Neural crest cell (in vitro differentiated cells): ENCODE measurements around the gene PPM1K. TPM values are rescaled to one million over a fixed set of nuclear protein-coding genes. Genes with fewer than 3 reads are reported as not detected.
"Not testable (repeated sequence)": the region's sequence is repeated elsewhere in the genome, so short reads cannot be mapped to it uniquely, and the experiment has no call there.

Experiments used
- DNase-seq: peaks from one replicate; pipeline ENCODE4 v3.0.0; 2021; ENCODE audit warnings: low read depth, mixed read lengths, low spot score
- H3K27ac Mint-ChIP-seq: one replicate; pipeline ENCODE4 v1.8.0; 2021; ENCODE audit warnings: mild to moderate bottlenecking, mixed read lengths; ENCODE audit not compliant: unreplicated experiment
- H3K27me3 Mint-ChIP-seq: 2 replicates; pipeline ENCODE4 v1.8.0; 2021; ENCODE audit warnings: low read depth, mild to moderate bottlenecking, mixed read lengths
- H3K36me3 Mint-ChIP-seq: 2 replicates; pipeline ENCODE4 v1.8.0; 2021; ENCODE audit warnings: low read depth, mild to moderate bottlenecking, mixed read lengths
- H3K4me1 Mint-ChIP-seq: 2 replicates; pipeline ENCODE4 v1.8.0; 2021; ENCODE audit warnings: mixed read lengths
- H3K4me3 Mint-ChIP-seq: one replicate; pipeline ENCODE4 v1.8.0; 2021; ENCODE audit warnings: mild to moderate bottlenecking, mixed read lengths
- H3K9me3 Mint-ChIP-seq: 2 replicates; pipeline ENCODE4 v1.8.0; 2021; ENCODE audit warnings: mixed read lengths
- CTCF ChIP-seq: fragments of 200-600 bp; sonication (generic); conservative IDR thresholded peaks from 2 replicates; pipeline ENCODE4 v1.5.0; 2021; ENCODE audit warnings: antibody characterized with exemption, mild to moderate bottlenecking
- total RNA-seq: library from RNA; stranded (reverse); gene quantifications from 2 replicates; pipeline ENCODE4 v1.2.1, GENCODE V29; 2021

Gene PPM1K
- total RNA-seq, 1 donor from 2014 or later, result 17.6 TPM

- no peaks in the 10 kb centered on the region for H3K4me1 Mint-ChIP-seq
- H3K27me3 Mint-ChIP-seq, result no peaks in the 10 kb centered on the region
- no peak overlapping the region for H3K4me3 Mint-ChIP-seq
- DNase-seq, result no peak
- H3K27ac Mint-ChIP-seq, result no peak overlapping the region
- no peaks in the 10 kb centered on the region for H3K36me3 Mint-ChIP-seq
- TF ChIP-seq CTCF, result no peak
- no peaks in the 10 kb centered on the region for H3K9me3 Mint-ChIP-seq
These were observed 34.5 kb upstream of the PPM1K start for GRCh38 chr4:88318751-88319350.

GRCh38 chr4:88315460-88316017, 31.2 kb upstream of the PPM1K start:
- Mint-ChIP-seq H3K9me3 (peaks cover 15% of the 10 kb centered on the region), H3K4me3 (no peak overlapping the region), H3K36me3 (no peaks in the 10 kb centered on the region), H3K27ac (no peak overlapping the region), H3K4me1 (no peaks in the 10 kb centered on the region), H3K27me3 (peaks cover 6% of the 10 kb centered on the region)
- DNase-seq, result no peak
- TF ChIP-seq CTCF, result no peak

GRCh38 chr4:88313088-88313624, 28.8 kb upstream of the PPM1K start:
- Mint-ChIP-seq H3K27me3 (peaks cover 25% of the 10 kb centered on the region), H3K9me3 (peaks cover 15% of the 10 kb centered on the region)
- H3K36me3 Mint-ChIP-seq, H3K27ac Mint-ChIP-seq, DNase-seq, H3K4me1 Mint-ChIP-seq, H3K4me3 Mint-ChIP-seq: not testable (repeated sequence)

- no peaks in the 10 kb centered on the region for H3K4me1 Mint-ChIP-seq
- TF ChIP-seq CTCF, result no peak
- H3K27ac Mint-ChIP-seq, result no peak overlapping the region
- DNase-seq, result no peak
- H3K27me3 Mint-ChIP-seq, result peaks cover 26% of the 10 kb centered on the region
- H3K9me3 Mint-ChIP-seq, result peaks cover 15% of the 10 kb centered on the region
- H3K4me3 Mint-ChIP-seq, result no peak overlapping the region
- no peaks in the 10 kb centered on the region for H3K36me3 Mint-ChIP-seq
These were observed 24.2 kb upstream of the PPM1K start for GRCh38 chr4:88308587-88308986.

GRCh38 chr4:88297725-88298454, 13.5 kb upstream of the PPM1K start:
- H3K27ac Mint-ChIP-seq, result no peak overlapping the region
- H3K4me1 Mint-ChIP-seq, result no peaks in the 10 kb centered on the region
- H3K36me3 Mint-ChIP-seq, result no peaks in the 10 kb centered on the region
- no peaks in the 10 kb centered on the region for H3K9me3 Mint-ChIP-seq
- no peaks in the 10 kb centered on the region for H3K27me3 Mint-ChIP-seq
- no peak overlapping the region for H3K4me3 Mint-ChIP-seq
- no peak for DNase-seq
- TF ChIP-seq CTCF, result no peak

GRCh38 chr4:88297212-88297516, 12.8 kb upstream of the PPM1K start:
- H3K4me3 Mint-ChIP-seq, result no peak overlapping the region
- H3K27me3 Mint-ChIP-seq, result no peaks in the 10 kb centered on the region
- H3K27ac Mint-ChIP-seq, result no peak overlapping the region
- no peaks in the 10 kb centered on the region for H3K36me3 Mint-ChIP-seq
- no peak for DNase-seq
- no peaks in the 10 kb centered on the region for H3K4me1 Mint-ChIP-seq
- no peaks in the 10 kb centered on the region for H3K9me3 Mint-ChIP-seq
- no peak for TF ChIP-seq CTCF
